ENCODE results near the gene CDCP2. TPM values are rescaled to one million over a fixed set of nuclear protein-coding genes. Genes with fewer than 3 reads are reported as not detected.
"Not testable (repeated sequence)": the region's sequence is repeated elsewhere in the genome, so short reads cannot be mapped to it uniquely, and the experiment has no call there.

The CDCP2 gene
- total RNA-seq, 1 donor from 2014 or later: not detected

DNA sequence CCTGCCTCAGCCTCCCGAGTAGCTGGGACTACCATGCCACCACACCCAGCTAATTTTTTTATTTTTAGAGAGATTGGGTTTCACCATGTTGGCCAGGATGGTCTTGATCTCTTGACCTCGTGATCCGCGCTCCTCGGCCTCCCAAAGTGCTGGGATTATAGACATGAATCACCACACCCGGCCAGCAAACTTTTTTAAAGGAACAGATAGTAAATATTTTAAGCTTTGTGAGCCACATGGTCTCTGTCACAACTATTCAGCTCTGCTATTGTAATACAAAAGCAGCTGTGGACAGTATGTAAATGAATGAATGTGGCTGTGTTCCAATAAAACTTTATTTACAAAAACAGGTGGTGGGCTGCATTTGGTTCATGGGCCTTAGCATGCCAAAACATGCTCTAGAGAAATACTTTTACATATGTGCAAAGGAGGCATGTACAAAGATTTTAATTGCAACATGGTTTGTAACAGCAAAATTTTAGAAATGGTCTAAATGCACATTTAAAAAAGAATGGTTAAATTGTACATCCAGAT, 47.0 kb downstream of the CDCP2 start:
- Mint-ChIP-seq H3K27me3 (ENCODE audit: unreplicated experiment) (peaks cover 5% of the 10 kb centered on the region), H3K4me1 (ENCODE audit: low read depth, unreplicated experiment) (peaks cover 12% of the 10 kb centered on the region), H3K4me3 (ENCODE audit: unreplicated experiment) (no peak overlapping the region), H3K36me3 (ENCODE audit: unreplicated experiment) (no peaks in the 10 kb centered on the region), H3K9me3 (ENCODE audit: unreplicated experiment) (no peaks in the 10 kb centered on the region), H3K27ac (ENCODE audit: unreplicated experiment) (no peak overlapping the region)
- TF ChIP-seq, protein P1, sequence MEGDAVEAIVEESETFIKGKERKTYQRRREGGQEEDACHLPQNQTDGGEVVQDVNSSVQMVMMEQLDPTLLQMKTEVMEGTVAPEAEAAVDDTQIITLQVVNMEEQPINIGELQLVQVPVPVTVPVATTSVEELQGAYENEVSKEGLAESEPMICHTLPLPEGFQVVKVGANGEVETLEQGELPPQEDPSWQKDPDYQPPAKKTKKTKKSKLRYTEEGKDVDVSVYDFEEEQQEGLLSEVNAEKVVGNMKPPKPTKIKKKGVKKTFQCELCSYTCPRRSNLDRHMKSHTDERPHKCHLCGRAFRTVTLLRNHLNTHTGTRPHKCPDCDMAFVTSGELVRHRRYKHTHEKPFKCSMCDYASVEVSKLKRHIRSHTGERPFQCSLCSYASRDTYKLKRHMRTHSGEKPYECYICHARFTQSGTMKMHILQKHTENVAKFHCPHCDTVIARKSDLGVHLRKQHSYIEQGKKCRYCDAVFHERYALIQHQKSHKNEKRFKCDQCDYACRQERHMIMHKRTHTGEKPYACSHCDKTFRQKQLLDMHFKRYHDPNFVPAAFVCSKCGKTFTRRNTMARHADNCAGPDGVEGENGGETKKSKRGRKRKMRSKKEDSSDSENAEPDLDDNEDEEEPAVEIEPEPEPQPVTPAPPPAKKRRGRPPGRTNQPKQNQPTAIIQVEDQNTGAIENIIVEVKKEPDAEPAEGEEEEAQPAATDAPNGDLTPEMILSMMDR (IDR thresholded peaks at IDR 0.05; ENCODE audit: partially characterized antibody, unreplicated experiment): no peak
- DNase-seq: no peak

DNA sequence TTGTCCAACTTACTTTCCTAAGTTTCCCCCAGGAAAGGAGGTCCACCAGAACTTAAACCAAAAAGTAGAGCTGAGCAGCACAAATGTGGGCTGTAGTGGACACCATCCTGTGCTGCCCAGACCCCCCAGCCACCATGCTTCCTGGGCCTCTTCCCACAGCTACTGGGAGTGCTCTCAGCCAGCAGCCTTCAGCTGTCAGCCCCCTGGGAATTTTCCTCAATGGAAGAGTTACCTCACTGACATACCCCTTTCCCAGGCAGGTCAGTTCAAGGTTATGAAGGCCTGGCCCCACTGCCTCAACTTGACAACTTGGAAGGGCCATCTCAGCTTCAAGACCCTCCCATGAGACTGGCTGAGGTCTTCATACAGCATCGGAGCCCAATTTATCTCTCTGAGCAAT, 47.7 kb downstream of the CDCP2 start:
- no peak overlapping the region for H3K27ac Mint-ChIP-seq (ENCODE audit: unreplicated experiment)
- peaks cover 7% of the 10 kb centered on the region for H3K4me1 Mint-ChIP-seq (ENCODE audit: low read depth, unreplicated experiment)
- TF ChIP-seq, protein P1 (IDR thresholded peaks at IDR 0.05; ENCODE audit: partially characterized antibody, unreplicated experiment): no peak
- peaks cover 5% of the 10 kb centered on the region for H3K27me3 Mint-ChIP-seq (ENCODE audit: unreplicated experiment)
- H3K9me3 Mint-ChIP-seq (ENCODE audit: unreplicated experiment): no peaks in the 10 kb centered on the region
- H3K4me3 Mint-ChIP-seq (ENCODE audit: unreplicated experiment): no peak overlapping the region
- DNase-seq: no peak
- no peaks in the 10 kb centered on the region for H3K36me3 Mint-ChIP-seq (ENCODE audit: unreplicated experiment)

DNA sequence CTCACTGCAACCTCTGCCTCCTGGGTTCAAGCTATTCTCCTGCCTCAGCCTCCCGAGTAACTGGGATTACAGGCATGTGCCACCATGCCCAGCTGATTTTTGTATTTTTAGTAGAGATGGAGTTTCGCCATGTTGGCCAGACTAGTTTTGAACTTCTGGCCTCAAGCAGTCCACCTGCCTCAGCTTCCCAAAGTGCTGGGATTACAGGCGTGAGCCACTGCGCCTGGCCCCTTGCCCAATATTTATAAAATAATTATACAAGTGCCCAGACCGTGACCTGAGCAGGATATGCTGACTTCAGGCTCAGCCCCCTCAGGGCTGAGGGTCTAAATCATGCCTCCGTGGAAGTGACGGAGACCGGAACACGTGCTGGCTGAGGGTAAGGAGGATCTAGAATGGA, 48.2 kb downstream of the CDCP2 start:
- H3K4me1 Mint-ChIP-seq (ENCODE audit: low read depth, unreplicated experiment); H3K27me3 Mint-ChIP-seq (ENCODE audit: unreplicated experiment); DNase-seq; H3K4me3 Mint-ChIP-seq (ENCODE audit: unreplicated experiment); H3K9me3 Mint-ChIP-seq (ENCODE audit: unreplicated experiment); H3K36me3 Mint-ChIP-seq (ENCODE audit: unreplicated experiment): not testable (repeated sequence)
- H3K27ac Mint-ChIP-seq (ENCODE audit: unreplicated experiment): peak overlapping the region; percentile 53

DNA sequence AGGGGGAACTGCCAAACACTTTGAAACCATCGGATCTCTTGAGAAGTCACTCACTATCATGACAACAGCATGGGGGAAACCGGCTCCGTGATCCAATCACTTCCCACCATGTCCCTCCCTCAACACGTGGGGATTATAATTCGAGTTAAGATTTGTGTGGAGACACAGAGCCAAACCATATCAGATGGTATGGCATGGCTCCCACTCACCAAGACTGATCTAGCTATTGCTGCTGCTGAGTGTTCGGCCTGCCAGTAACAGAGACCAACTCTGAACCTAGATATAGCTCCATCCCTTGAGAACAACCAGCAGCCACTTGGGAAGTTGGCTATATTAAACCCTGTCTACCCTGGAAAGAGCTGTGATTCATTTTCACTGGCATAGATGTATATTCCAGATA, 49.4 kb downstream of the CDCP2 start:
- no peaks in the 10 kb centered on the region for H3K36me3 Mint-ChIP-seq (ENCODE audit: unreplicated experiment)
- TF ChIP-seq, protein P1 (IDR thresholded peaks at IDR 0.05; ENCODE audit: partially characterized antibody, unreplicated experiment): no peak
- peaks cover 1% of the 10 kb centered on the region for H3K9me3 Mint-ChIP-seq (ENCODE audit: unreplicated experiment)
- H3K4me3 Mint-ChIP-seq (ENCODE audit: unreplicated experiment): no peak overlapping the region
- no peak overlapping the region for H3K27ac Mint-ChIP-seq (ENCODE audit: unreplicated experiment)
- DNase-seq: no peak
- H3K27me3 Mint-ChIP-seq (ENCODE audit: unreplicated experiment): peaks cover 3% of the 10 kb centered on the region
- peaks cover 7% of the 10 kb centered on the region for H3K4me1 Mint-ChIP-seq (ENCODE audit: low read depth, unreplicated experiment)

DNA sequence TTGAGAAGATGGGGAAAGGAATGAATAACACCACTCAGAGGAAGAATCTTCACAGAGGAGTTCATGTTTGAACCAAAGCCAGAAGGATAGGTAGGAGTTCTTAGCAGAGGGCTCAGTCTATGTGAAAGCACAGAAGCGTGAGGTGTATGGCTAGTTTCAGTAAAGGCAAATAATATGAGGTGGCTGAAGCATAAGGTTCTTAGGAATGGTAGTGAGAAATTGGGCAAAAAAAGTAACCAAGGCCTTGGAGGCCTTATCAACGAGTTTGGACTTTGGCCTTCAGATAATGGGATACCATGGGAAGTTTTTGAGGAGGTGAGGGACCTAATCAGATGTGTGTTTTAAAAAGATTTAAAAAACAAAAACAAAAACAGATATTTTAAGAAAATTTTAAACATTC, 52.3 kb downstream of the CDCP2 start:
- Mint-ChIP-seq H3K9me3 (ENCODE audit: unreplicated experiment) (peaks cover 3% of the 10 kb centered on the region), H3K4me3 (ENCODE audit: unreplicated experiment) (no peak overlapping the region), H3K4me1 (ENCODE audit: low read depth, unreplicated experiment) (peaks cover 5% of the 10 kb centered on the region), H3K27ac (ENCODE audit: unreplicated experiment) (no peak overlapping the region), H3K36me3 (ENCODE audit: unreplicated experiment) (no peaks in the 10 kb centered on the region), H3K27me3 (ENCODE audit: unreplicated experiment) (peaks cover 3% of the 10 kb centered on the region)
- TF ChIP-seq, protein P1 (IDR thresholded peaks at IDR 0.05; ENCODE audit: partially characterized antibody, unreplicated experiment): no peak
- no peak for DNase-seq

Measured in glutamatergic neuron (in vitro differentiated cells).